ENCODE measurements around the gene YES1. TPM values are rescaled to one million over a fixed set of nuclear protein-coding genes. Genes with fewer than 3 reads are reported as not detected.
A peak's percentile ranks its signal among the peaks of the same experiment; 100 is the strongest.

YES1 gene
- total RNA-seq, 2 experiments from 2014 or later: not detected

DNA sequence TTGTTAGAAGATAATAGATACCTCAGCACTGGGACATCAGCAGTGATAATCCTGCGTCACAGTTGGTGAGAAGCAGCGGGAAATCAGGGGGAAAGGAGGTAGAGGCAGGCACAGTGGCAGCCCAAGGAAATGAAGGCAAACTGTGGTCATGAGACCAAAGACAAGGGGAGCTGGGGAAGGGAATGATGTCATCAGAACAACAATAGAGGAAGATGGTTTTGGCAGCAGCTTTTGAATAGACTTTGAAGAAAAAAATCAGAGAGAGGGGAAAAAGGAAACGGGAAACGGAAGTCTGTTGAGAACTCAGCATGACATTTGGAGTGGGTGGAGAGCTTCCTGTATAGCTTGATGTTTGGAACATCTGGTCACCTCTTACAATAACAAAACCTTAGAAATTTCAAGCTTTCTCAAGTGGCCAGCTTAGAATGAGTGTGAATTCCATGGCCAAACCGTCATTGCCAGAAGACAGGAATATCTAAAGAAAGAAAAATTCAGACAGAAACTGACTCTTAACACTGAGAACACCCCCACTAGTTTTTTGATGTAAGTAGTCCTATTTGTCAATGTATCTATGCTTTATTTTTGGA lies 18.4 kb upstream of the YES1 start:
- ChIA-PET POLR2A (interaction anchor here (0.6 to 1.0 kb wide), 4 partner anchors 9 to 243 kb away, joined by 3 to 4 read pairs (median 4); no protein-coding TSS in a partner anchor), CTCF (ENCODE audit: unreplicated experiment) (interaction anchor here (0.5 to 0.8 kb wide), 3 partner anchors 206 to 487 kb away, joined by 3 read pairs; no protein-coding TSS in a partner anchor)
- Histone ChIP-seq H3K9me2 (ENCODE audit: insufficient read depth, low read length) (no peaks in the 10 kb centered on the region), H2AFZ (ENCODE audit: low read length) (0 out of 2 replicates have a peak overlapping the region, but pooled peaks have one; percentile 24), H3K4me3 (ENCODE audit: low read depth, low read length, poor library complexity, severe bottlenecking) (no peak overlapping the region), H3K27ac (ENCODE audit: low read depth, low read length, poor library complexity, severe bottlenecking) (no peak overlapping the region), H4K20me1 (ENCODE audit: insufficient read depth, low read length) (no peaks in the 10 kb centered on the region), H3K4me1 (ENCODE audit: insufficient read depth, low read length, poor library complexity, severe bottlenecking) (peaks cover 6% of the 10 kb centered on the region), H3K4me2 (ENCODE audit: low read length) (peak overlapping the region; percentile 0; the same call in 1 of the 2 replicates), H3K79me2 (ENCODE audit: insufficient read depth, low read depth, low read length) (no peaks in the 10 kb centered on the region), H3K9me3 (ENCODE audit: low read length) (no peaks in the 10 kb centered on the region), H3K36me3 (ENCODE audit: insufficient read depth, low read length) (no peaks in the 10 kb centered on the region)
- BruUV-seq (replicated peaks): no TSS peak
- intact Hi-C loops (cut with micrococcal nuclease; ENCODE audit: unreplicated experiment): loop anchor here (2.0 kb wide), 1 partner anchor 88 kb away; no protein-coding TSS in a partner anchor
- TF ChIP-seq, protein P1, sequence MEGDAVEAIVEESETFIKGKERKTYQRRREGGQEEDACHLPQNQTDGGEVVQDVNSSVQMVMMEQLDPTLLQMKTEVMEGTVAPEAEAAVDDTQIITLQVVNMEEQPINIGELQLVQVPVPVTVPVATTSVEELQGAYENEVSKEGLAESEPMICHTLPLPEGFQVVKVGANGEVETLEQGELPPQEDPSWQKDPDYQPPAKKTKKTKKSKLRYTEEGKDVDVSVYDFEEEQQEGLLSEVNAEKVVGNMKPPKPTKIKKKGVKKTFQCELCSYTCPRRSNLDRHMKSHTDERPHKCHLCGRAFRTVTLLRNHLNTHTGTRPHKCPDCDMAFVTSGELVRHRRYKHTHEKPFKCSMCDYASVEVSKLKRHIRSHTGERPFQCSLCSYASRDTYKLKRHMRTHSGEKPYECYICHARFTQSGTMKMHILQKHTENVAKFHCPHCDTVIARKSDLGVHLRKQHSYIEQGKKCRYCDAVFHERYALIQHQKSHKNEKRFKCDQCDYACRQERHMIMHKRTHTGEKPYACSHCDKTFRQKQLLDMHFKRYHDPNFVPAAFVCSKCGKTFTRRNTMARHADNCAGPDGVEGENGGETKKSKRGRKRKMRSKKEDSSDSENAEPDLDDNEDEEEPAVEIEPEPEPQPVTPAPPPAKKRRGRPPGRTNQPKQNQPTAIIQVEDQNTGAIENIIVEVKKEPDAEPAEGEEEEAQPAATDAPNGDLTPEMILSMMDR (conservative IDR thresholded peaks at IDR 0.05; ENCODE audit: low read length): no peak
- TF ChIP-seq EZH2phosphoT487 (IDR thresholded peaks at IDR 0.05; ENCODE audit: borderline replicate concordance, low read depth, low read length): no peak
- peak; percentile 23 for DNase-seq (ENCODE audit: low spot score)

DNA sequence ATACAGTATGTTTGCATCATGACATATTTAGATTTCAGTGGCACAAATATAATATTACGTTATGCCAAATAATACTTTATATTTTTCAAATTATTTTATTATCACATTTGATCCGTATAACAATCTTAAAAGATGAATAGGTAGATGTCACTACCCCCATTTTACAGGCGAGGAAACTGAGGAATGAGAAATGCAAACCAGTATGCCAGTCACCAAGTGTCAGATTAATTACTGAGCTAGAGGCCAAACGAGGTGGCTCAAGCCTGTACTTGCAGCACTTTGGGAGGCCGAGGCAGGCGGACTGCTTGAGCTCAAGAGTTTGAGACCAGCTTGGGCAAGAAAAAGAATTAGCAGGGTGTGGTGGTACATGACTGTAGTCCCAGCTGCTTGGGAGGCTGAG lies 17.4 kb upstream of the YES1 start:
- intact Hi-C loops (cut with micrococcal nuclease; ENCODE audit: unreplicated experiment): no loop called here
- Histone ChIP-seq H3K27ac (ENCODE audit: low read depth, low read length, poor library complexity, severe bottlenecking) (no peak overlapping the region), H3K36me3 (ENCODE audit: insufficient read depth, low read length) (no peaks in the 10 kb centered on the region)

More for the DNA sequence above, 17.4 kb upstream of the YES1 start:
- BruUV-seq (replicated peaks): no TSS peak
- no peak for DNase-seq (ENCODE audit: low spot score)
- POLR2A ChIA-PET: interaction anchor here (1.0 kb wide), 1 partner anchor 8 kb away, joined by 3 read pairs; no protein-coding TSS in a partner anchor
- Histone ChIP-seq H2AFZ (ENCODE audit: low read length) (no peak overlapping the region), H3K4me3 (ENCODE audit: low read depth, low read length, poor library complexity, severe bottlenecking) (no peak overlapping the region), H3K4me1 (ENCODE audit: insufficient read depth, low read length, poor library complexity, severe bottlenecking) (peaks cover 6% of the 10 kb centered on the region), H3K4me2 (ENCODE audit: low read length) (no peak overlapping the region), H3K9me2 (ENCODE audit: insufficient read depth, low read length) (no peaks in the 10 kb centered on the region), H4K20me1 (ENCODE audit: insufficient read depth, low read length) (no peaks in the 10 kb centered on the region), H3K79me2 (ENCODE audit: insufficient read depth, low read depth, low read length) (no peaks in the 10 kb centered on the region), H3K9me3 (ENCODE audit: low read length) (no peaks in the 10 kb centered on the region)
- TF ChIP-seq EZH2phosphoT487 (IDR thresholded peaks at IDR 0.05; ENCODE audit: borderline replicate concordance, low read depth, low read length): no peak
- TF ChIP-seq, protein P1 (conservative IDR thresholded peaks at IDR 0.05; ENCODE audit: low read length): no peak
- CTCF ChIA-PET (ENCODE audit: unreplicated experiment): no interaction called here

Data from OCI-LY7 (cell line).